Vagina (tissue), 2 donors: ENCODE data around the gene GSTM3. TPM values are rescaled to one million over a fixed set of nuclear protein-coding genes. Genes with fewer than 3 reads are reported as not detected.
A peak's percentile ranks its signal among the peaks of the same experiment; 100 is the strongest.

Source experiments
- DNase-seq, 2 donors: peaks; one replicate each; pipeline ENCODE4 v3.0.0-alpha.2; 2017; ENCODE audit errors: extremely low spot score in 2 of 2
- H3K27ac ChIP-seq: fragments of 200-600 bp; sonication (generic); one replicate; pipeline ENCODE4 v1.5.1; 2019
- H3K27me3 ChIP-seq: fragments of 200-600 bp; sonication (generic); one replicate; pipeline ENCODE4 v1.5.1; 2019
- H3K36me3 ChIP-seq, 2 donors: fragments of 200-600 bp; sonication (generic); one replicate each; pipeline ENCODE4 v1.5.1; 2017 to 2019
- H3K4me1 ChIP-seq: fragments of 200-600 bp; sonication (generic); one replicate; pipeline ENCODE4 v1.5.1; 2019
- H3K4me3 ChIP-seq, 2 donors: fragments of 200-600 bp; sonication (generic); 1 replicate in 1 of 2; 2 replicates in 1 of 2; pipeline ENCODE4 v1.5.1; 2016 to 2019
- H3K9me3 ChIP-seq: fragments of 200-600 bp; sonication (generic); one replicate; pipeline ENCODE4 v1.5.1; 2019
- CTCF ChIP-seq, 3 experiments: fragments of 450-650 bp in 2 of 3; fragments of 200-600 bp in 1 of 3; sonication (generic) in 1 of 3; IDR thresholded peaks; one replicate each; pipeline ENCODE4 v1.5.1; 2017 to 2019; ENCODE audit warnings: antibody characterized with exemption in 3 of 3, mild to moderate bottlenecking in 2 of 3, moderate library complexity in 2 of 3
- POLR2A ChIP-seq, 2 donors: fragments of 450-650 bp; IDR thresholded peaks; one replicate each; pipeline ENCODE4 v1.6.1; 2017; ENCODE audit warnings: antibody characterized with exemption in 2 of 2, mild to moderate bottlenecking in 2 of 2, moderate library complexity in 2 of 2
- POLR2AphosphoS5 ChIP-seq, 2 donors: sonication (generic); formaldehyde crosslinking; IDR thresholded peaks; one replicate each; pipeline ENCODE4 v1.9.0; 2017; ENCODE audit warnings: antibody characterized with exemption in 2 of 2, mild to moderate bottlenecking in 2 of 2, low read depth in 1 of 2; ENCODE audit not compliant: insufficient read depth in 1 of 2
- intact Hi-C: fragments of 100-400 bp; cut with DNase I; formaldehyde crosslinking; loops from one replicate; pipeline ENCODE4 v1.15.1; 2023
- total RNA-seq: library from RNA; depleted of rRNA; stranded (reverse); fragments of >200 nt; gene quantifications from one replicate; pipeline ENCODE4 v1.2.3, GENCODE V29; 2016

Gene GSTM3
- 199 TPM for total RNA-seq

GRCh38 chr1:109740615-109741373, at the start of gene GSTM3:
GSTM3 (minus strand) TSS chr1:109741038; CDS start chr1:109740287, 751 bp downstream.
- Histone ChIP-seq H3K36me3 (peaks cover 0 to 15% of the 10 kb centered on the region in 2 donors), H3K4me1 (peaks cover 21% of the 10 kb centered on the region), H3K27me3 (no peaks in the 10 kb centered on the region), H3K27ac (peak within 1 kb of the TSS; percentile 90), H3K4me3 (peak within 1 kb of the TSS; percentile 83 to 96), H3K9me3 (no peaks in the 10 kb centered on the region)
- intact Hi-C loops: no loop called here
- DNase-seq: no peak
- no peak for TF ChIP-seq CTCF (IDR thresholded peaks at IDR 0.05)
- no peak for TF ChIP-seq POLR2AphosphoS5 (IDR thresholded peaks at IDR 0.05; ENCODE audit: insufficient read depth in 1 of 2, low read depth in 1 of 2)
- no peak for TF ChIP-seq POLR2A (IDR thresholded peaks at IDR 0.05)

GRCh38 chr1:109790329-109790728, 49.5 kb upstream of the GSTM3 start:
- intact Hi-C loops: no loop called here
- peak overlapping the region; percentile 63 for H3K27ac ChIP-seq
- no peak for DNase-seq

GRCh38 chr1:109789551-109790180, 48.8 kb upstream of the GSTM3 start:
- Histone ChIP-seq H3K4me1 (peaks cover 47% of the 10 kb centered on the region), H3K36me3 (no peaks in the 10 kb centered on the region), H3K27ac (no peak overlapping the region), H3K9me3 (no peaks in the 10 kb centered on the region), H3K27me3 (no peaks in the 10 kb centered on the region), H3K4me3 (no peak overlapping the region)
- no peak for DNase-seq
- intact Hi-C loops: no loop called here
- TF ChIP-seq CTCF (IDR thresholded peaks at IDR 0.05): no peak
- TF ChIP-seq POLR2AphosphoS5 (IDR thresholded peaks at IDR 0.05; ENCODE audit: insufficient read depth in 1 of 2, low read depth in 1 of 2): no peak
- TF ChIP-seq POLR2A (IDR thresholded peaks at IDR 0.05): no peak

More at GRCh38 chr1:109790329-109790728, 49.5 kb upstream of the GSTM3 start:
- TF ChIP-seq CTCF (IDR thresholded peaks at IDR 0.05) (no peak), POLR2A (IDR thresholded peaks at IDR 0.05) (no peak), POLR2AphosphoS5 (IDR thresholded peaks at IDR 0.05; ENCODE audit: insufficient read depth in 1 of 2, low read depth in 1 of 2) (no peak)
- Histone ChIP-seq H3K36me3 (no peaks in the 10 kb centered on the region), H3K9me3 (no peaks in the 10 kb centered on the region), H3K27me3 (no peaks in the 10 kb centered on the region), H3K4me3 (no peak overlapping the region), H3K4me1 (peaks cover 47% of the 10 kb centered on the region)

GRCh38 chr1:109788695-109789521, 48.1 kb upstream of the GSTM3 start:
- Histone ChIP-seq H3K27ac (no peak overlapping the region), H3K9me3 (no peaks in the 10 kb centered on the region), H3K36me3 (no peaks in the 10 kb centered on the region), H3K4me3 (no peak overlapping the region), H3K27me3 (no peaks in the 10 kb centered on the region), H3K4me1 (peaks cover 47% of the 10 kb centered on the region)
- DNase-seq: no peak
- TF ChIP-seq POLR2AphosphoS5 (IDR thresholded peaks at IDR 0.05; ENCODE audit: insufficient read depth in 1 of 2, low read depth in 1 of 2) (no peak), POLR2A (IDR thresholded peaks at IDR 0.05) (no peak), CTCF (IDR thresholded peaks at IDR 0.05) (no peak)
- intact Hi-C loops: no loop called here
